K562 (cell line): Measurements from ENCODE around the gene KRT28. TPM values are rescaled to one million over a fixed set of nuclear protein-coding genes. Genes with fewer than 3 reads are reported as not detected.

Experiments
- AFF1 ChIP-seq, 2 experiments: fragments of 450-650 bp; IDR thresholded peaks; 2 replicates each; pipeline ENCODE4 v1.6.1; 2018; ENCODE audit warnings: mild to moderate bottlenecking in 2 of 2, low read depth in 1 of 2; ENCODE audit not compliant: partially characterized antibody in 2 of 2
- CCNT2 ChIP-seq: IDR thresholded peaks from 2 replicates; pipeline ENCODE4 v1.6.1; 2011; ENCODE audit warnings: borderline replicate concordance, low read depth, mild to moderate bottlenecking, moderate library complexity, mixed read lengths, low read length; ENCODE audit not compliant: insufficient read length; ENCODE audit errors: extremely low read depth
- CREB3L1 ChIP-seq: fragments of 450-650 bp; IDR thresholded peaks from 2 replicates; pipeline ENCODE4 v1.6.1; 2014; ENCODE audit warnings: low read depth, mild to moderate bottlenecking, moderate library complexity, borderline replicate concordance
- DMBX1 ChIP-seq: fragments of 250-450 bp; sonication (Bioruptor Pico); IDR thresholded peaks from 2 replicates; pipeline ENCODE4 v1.8.0; 2022; ENCODE audit warnings: inconsistent platforms, mild to moderate bottlenecking, moderate library complexity, borderline replicate concordance
- DNMT1 ChIP-seq: fragments of 450-650 bp; IDR thresholded peaks from 2 replicates; pipeline ENCODE4 v1.6.1; 2016; ENCODE audit warnings: antibody characterized with exemption, mild to moderate bottlenecking
- DPF2 ChIP-seq: fragments of 450-650 bp; IDR thresholded peaks from 2 replicates; pipeline ENCODE4 v1.6.1; 2016
- ELK3 ChIP-seq: fragments of 450-650 bp; formaldehyde crosslinking; IDR thresholded peaks from 2 replicates; pipeline ENCODE4 v1.4.0; 2020; ENCODE audit warnings: mild to moderate bottlenecking
- FOXP4 ChIP-seq: sonication (generic); formaldehyde crosslinking; IDR thresholded peaks from 2 replicates; pipeline ENCODE4 v1.8.0; 2022; ENCODE audit warnings: mild to moderate bottlenecking, missing genetic modification reagents, borderline replicate concordance
- HDAC6 ChIP-seq: IDR thresholded peaks from 2 replicates; pipeline ENCODE4 v1.6.1; 2012; ENCODE audit warnings: low read depth, mild to moderate bottlenecking, control low read depth, inconsistent platforms, low read length, moderate library complexity
- HES1 ChIP-seq: fragments of 450-650 bp; IDR thresholded peaks from 2 replicates; pipeline ENCODE4 v1.6.1; 2016; ENCODE audit warnings: low read depth, mild to moderate bottlenecking, moderate library complexity
- KLF10 ChIP-seq: fragments of 250-450 bp; sonication (Bioruptor Pico); IDR thresholded peaks from 2 replicates; pipeline ENCODE4 v1.6.1; 2021; ENCODE audit warnings: matching md5 sums
- NCOA1 ChIP-seq: fragments of 450-650 bp; IDR thresholded peaks from 2 replicates; pipeline ENCODE4 v1.6.1; 2016; ENCODE audit warnings: low read depth
- RB1 ChIP-seq: fragments of 450-650 bp; IDR thresholded peaks from 2 replicates; pipeline ENCODE4 v1.6.1; 2017; ENCODE audit warnings: low read depth, mild to moderate bottlenecking
- SOX6 ChIP-seq: fragments of 450-650 bp; IDR thresholded peaks from 2 replicates; pipeline ENCODE4 v1.6.1; 2014; ENCODE audit warnings: mild to moderate bottlenecking
- ZNF174 ChIP-seq: fragments of 250-450 bp; sonication (Bioruptor Pico); IDR thresholded peaks from 2 replicates; pipeline ENCODE4 v1.4.0; 2020; ENCODE audit warnings: mild to moderate bottlenecking
- polyA plus RNA-seq, 8 experiments: library from polyadenylated mRNA; depleted of rRNA in 4 of 8; stranded (reverse) in 5 of 8; unstranded in 3 of 8; fragments of >200 nt; fragmentation: Nextera tagmentation in 2 of 8; fragmentation: Illumina TruSeq in 1 of 8; extraction: Ambion mirVana in 2 of 8; extraction: Trizol in 1 of 8; gene quantifications; 2 replicates each; pipeline versions ENCODE4 v1.2.1 to v1.2.3, GENCODE V29; 2011 to 2014; ENCODE audit warnings: inconsistent platforms in 1 of 8, missing spikeins in 1 of 8
- total RNA-seq, 7 experiments: library from RNA; depleted of rRNA in 6 of 7; stranded (reverse); fragments of >200 nt in 6 of 7; fragmentation: Illumina TruSeq in 2 of 7; extraction: Trizol in 2 of 7; gene quantifications; 2 replicates each; pipeline versions ENCODE4 v1.2.1 to v1.2.3, GENCODE V29; 2011 to 2021; ENCODE audit warnings: low replicate concordance in 1 of 7

The KRT28 gene
- total and polyA plus RNA-seq, 9 of the 15 experiments (the other 6 are each of a cell fraction or from before 2014, with no cell fraction given), result not detected

- TF ChIP-seq FOXP4 (CRISPR knock-in tag) (no peak), CREB3L1 (peak; percentile 97), ELK3 (CRISPR knock-in tag) (0 out of 2 replicates have a peak, but pooled peaks have one; percentile 50), CCNT2 (peak; percentile 60), DMBX1 (CRISPR knock-in tag) (peak; percentile 35; the same call in 1 of the 2 replicates), KLF10 (no peak), DNMT1 (no peak), DPF2 (peak; percentile 71; the same call in 1 of the 2 replicates), NCOA1 (peak; percentile 45), HDAC6 (no peak), SOX6 (peak; percentile 8; the same call in 1 of the 2 replicates), AFF1 (IDR thresholded peaks at IDR 0.05; ENCODE audit: low read depth in 1 of 2, partially characterized antibody in 2 of 2) (peak; percentile 72 to 88), ZNF174 (CRISPR knock-in tag) (peak; percentile 70; the same call in 1 of the 2 replicates), HES1 (peak; percentile 55; the same call in 1 of the 2 replicates), RB1 (peak; percentile 84)
These were observed 19.2 kb upstream of the KRT28 start (continued) for GRCh38 chr17:40818733-40819527.
